NCI-H2081 treated with DMSO at 0.1 percent for 48 hours (cell line): Measurements from ENCODE around the gene MAD1L1.

ENCODE experiments used
- DNase-seq: peaks from one replicate; lab custom pipeline; 2025; lab: John Stamatoyannopoulos, UW

MAD1L1 gene

DNA sequence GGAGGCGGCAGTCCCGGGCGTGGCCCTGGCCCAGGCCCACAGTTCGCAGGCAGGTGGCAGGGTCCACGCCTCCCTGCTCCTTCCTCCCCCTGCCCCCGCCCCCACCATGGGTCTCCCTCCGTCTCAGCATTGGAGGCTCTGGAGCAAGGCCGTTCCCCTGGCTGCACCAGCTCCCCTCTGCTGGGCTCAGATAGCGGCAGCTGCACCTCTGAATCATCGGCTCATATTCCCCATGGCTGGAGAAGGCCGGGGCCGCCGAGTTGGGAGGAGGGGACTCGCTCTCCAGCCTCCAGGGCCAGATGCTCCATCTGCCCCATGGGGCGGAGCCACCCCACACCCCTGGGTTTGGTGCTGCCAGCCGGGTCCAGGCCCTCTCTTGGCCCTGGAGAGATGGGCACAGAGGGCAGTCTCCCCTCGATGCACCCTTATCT, 417.7 kb downstream of the MAD1L1 start:
- DNase-seq, result no peak

GRCh38 chr7:1814089-1814811, 418.5 kb downstream of the MAD1L1 start:
- no peak for DNase-seq

- no peak for DNase-seq
These were observed 419.2 kb downstream of the MAD1L1 start for GRCh38 chr7:1813394-1814088.

DNA sequence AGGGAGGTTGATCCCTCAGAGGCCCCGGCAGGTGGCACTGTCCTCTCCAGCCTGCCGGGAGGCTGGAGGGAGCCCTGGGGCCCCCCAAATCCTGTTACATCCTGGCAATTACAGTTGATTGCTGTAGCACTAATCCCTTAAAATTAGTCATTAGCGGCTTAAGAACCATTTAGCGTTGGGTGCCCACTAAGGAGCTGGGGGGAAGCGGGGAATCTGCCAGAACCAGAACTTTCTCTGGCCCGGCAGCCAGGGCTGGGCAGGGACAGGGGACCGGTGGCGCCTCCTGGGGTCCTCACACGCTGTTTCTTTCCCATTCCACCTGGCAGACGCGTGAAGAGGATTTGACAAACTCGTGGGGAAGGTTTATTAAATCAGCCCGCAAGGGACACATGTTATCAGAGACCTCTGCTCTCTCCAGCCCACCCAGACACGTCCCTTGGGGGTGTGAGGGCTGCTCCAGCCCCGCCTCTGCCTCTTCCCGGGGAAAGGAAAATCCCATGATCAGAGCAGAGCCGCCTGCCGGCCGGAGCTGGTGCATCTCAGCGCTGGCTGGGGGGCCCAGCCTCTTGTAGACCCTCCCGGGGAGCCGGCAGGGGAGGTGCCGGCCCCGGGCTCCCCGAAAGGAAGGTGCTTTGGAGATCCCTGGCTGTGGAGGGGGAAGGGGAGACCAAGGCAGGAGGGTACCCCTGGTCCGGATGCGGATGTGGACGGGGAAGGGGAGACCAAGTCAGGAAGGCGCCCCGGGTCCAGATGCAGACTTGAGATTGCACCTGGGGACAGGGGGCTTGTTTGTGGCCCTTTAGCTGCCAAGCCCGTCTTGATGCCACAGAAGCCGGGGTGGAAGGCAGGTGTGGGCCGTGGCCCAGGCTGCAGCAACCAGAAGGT, 420.0 kb downstream of the MAD1L1 start:
- no peak for DNase-seq

GRCh38 chr7:1811850-1812508, 420.8 kb downstream of the MAD1L1 start:
- DNase-seq, result no peak

DNA sequence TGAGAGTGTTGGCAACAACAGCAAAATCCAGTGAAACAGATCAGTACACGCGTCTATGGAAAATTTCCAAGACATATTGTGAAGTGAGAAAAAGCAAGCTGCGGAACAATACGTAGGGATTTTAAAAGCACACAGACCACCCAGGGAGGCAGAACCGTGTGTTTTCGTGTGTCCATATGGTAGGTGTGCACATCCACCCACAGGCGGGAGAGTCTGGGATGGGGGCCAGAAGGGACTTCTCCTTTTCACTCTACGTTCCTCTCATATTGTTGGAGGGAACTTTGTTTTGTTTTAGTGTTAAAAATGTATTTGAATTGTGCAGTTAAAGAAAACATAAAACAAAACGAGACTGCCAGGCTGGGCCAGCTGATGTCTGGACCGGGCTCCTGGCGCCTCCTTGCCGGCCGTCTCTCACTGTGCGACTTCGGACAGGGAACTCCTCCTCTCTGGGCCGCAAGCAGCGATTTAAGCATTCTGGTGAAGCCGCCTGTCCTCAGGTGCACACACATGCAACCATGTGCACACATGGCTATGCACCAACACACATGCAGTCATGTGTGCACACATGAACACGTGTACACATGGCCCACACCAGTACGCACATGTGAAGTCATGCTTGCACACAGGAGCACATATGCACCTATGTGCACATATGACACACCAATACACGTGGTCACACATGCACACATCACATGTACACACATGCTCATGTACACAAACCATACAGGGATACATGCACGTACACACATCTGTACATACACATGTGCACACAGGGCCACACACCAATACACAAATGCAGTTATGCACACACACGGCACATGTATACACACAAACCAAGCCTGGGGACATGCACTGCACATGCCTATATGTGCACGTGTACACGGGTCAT, 421.5 kb downstream of the MAD1L1 start:
- no peak for DNase-seq

DNA sequence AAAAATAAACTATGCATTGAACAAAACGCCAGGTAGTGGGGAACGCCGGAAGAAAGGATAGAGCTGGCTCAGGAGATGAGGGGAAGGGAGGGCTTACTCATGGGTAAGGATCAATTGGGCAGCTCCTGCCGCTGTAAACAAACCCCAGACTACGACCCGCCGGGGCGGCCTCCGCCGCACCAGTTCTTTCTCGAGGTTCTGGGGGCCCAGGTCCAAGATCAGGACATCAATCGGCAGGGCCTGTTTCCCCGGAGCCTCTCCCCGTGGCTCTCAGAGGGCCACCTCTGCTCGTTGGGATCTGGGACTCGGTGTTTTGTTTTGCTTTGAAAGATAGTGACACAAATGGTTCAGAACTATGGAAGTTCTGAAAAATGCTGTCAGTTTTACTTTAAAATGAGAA, 422.2 kb downstream of the MAD1L1 start:
- DNase-seq, result no peak

- no peak for DNase-seq
These were observed 423.0 kb downstream of the MAD1L1 start for GRCh38 chr7:1809601-1810258.

GRCh38 chr7:1809070-1809469, 423.7 kb downstream of the MAD1L1 start:
- DNase-seq, result no peak

DNA sequence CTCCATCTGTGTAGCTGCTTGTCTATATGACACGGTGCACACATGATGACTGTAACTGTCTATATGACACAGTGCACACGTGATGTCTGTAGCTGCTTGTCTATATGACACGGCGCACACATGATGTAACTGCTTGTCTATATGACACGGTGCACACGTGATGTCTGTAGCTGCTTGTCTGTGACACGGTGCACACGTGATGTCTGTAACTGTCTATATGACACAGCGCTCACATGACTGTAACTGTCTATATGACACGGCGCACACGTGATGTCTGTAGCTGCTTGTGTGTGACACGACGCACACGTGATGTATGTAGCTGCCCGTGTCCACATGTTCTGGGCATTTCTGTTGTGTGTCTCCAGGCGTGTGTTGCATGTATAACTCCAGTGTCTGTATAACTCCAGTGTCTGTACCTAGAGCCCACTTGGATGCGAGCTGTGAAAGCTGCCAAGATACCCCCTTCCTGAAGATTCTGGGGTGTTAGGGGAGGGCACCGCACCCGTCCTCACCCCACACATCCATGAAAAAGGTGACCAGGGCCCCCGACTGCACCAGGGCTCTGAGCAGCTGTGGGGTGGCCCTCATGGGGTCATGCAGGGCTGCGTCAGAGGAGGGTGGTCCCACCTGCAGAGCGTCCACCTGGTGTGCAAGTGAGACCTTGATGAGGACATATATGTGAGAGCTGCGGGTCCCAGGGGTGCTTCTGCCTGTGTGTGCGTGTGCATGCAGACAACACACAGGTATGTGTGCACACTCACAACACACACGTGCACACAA, 424.7 kb downstream of the MAD1L1 start:
- no peak for DNase-seq

DNA sequence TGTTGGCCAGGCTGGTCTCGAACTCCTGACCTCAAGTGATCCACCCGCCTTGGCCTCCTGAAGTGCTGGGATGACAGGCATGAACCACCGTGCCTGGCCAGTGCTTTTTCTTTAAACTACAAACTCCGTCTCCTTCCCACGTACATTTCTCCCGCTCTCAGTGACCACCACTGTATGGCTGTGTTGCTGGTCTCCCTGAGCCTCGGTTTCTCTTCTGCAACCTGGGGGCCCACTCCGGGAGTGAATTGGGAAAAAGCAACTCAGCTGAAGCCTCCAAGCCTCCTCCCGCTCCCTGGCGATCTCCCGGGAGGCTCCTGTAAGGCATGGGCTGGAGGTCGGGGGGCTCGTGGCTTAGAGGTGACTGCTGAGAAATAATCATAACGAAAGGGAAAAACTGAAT, 426.4 kb downstream of the MAD1L1 start:
- no peak for DNase-seq

DNA sequence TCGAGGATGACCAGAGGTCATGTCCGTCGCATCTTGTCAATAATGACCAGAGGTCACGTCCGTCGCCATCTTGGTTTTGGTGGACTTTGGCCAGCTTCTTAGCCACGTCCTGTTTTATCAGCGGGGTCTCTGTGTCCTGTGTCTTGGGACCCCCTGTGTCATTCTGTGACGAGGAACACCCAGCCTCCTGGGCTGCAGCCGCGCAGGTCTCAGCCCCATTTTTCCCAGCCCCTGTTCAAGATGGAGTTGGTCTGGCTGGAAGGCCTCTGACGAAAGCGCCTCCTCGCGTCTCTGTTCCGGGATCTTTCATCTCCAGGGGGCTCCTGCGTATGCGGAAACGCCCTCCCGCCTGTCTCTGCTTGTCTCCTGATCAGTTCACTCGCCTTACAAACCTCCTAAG, 428.4 kb downstream of the MAD1L1 start:
- DNase-seq, result no peak

DNA sequence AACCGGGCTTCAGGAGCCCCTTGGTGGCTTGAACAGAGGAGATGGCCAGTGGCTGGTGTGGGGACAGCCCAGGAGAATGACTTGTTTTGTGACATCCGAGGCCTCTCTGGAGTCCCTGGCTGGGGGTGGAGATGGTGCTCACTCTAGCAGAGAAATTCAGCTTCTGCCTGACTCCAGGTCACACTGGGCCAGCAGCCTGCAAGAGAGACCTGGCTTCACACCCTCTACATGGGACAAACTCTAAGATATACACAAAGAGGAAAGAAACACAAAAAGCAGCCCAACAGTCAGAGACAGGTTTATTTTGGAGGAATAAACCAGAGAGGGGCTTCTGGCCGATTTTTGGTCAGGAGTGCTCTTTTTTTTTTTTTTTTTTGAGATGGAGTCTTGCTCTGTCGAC, 429.8 kb downstream of the MAD1L1 start:
- no peak for DNase-seq

DNA sequence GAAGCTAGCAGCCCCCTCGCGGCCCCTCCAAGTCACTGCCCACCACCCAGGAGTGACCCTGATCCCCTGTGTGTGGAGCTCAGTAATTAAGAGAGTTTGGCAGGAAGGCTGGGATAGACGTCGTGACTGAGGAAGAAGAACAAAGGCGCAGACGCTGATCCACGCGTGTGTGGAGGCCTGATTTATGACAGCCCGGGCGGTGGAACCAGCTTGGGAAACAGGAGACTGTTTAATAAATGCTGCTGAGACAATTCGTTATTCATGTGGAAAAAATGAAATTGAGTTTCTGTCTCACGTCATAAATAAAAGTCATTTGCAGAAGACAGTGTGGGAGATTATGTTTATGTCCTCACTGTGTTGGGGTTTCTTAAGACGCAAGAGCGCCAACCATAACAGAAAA, 431.8 kb downstream of the MAD1L1 start:
- no peak for DNase-seq

GRCh38 chr7:1798191-1798590, 434.6 kb downstream of the MAD1L1 start:
- no peak for DNase-seq

DNA sequence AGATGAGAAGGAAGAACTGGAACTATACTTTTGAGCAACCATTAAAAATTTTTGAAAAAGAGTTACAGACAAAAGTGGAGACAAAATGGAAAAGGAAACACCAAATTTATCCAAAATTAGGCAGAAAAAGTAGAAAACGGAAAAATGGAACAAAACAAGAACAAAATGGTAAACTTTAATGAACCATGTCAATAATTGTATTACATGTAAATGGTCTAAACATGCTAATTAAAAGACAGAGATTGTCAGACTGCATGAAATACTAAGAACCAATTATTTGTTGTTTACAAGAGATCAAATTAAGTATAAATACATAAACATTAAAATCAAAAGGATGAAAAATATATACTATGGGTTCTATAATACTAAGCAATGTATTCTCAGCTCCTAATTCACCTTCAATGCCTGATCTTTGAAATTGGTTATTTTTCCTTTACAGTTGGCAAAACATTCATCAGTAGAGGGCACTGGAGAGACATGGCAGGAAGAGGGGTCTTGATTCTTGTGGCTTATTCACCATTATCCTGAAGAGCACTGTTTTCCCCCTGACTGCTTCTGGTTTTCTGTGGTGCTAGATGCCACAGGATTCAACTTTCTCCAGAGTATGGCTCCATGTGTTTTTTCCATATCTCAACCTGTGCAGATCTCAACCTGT, 437.7 kb downstream of the MAD1L1 start:
- peak; percentile 1 for DNase-seq

DNA sequence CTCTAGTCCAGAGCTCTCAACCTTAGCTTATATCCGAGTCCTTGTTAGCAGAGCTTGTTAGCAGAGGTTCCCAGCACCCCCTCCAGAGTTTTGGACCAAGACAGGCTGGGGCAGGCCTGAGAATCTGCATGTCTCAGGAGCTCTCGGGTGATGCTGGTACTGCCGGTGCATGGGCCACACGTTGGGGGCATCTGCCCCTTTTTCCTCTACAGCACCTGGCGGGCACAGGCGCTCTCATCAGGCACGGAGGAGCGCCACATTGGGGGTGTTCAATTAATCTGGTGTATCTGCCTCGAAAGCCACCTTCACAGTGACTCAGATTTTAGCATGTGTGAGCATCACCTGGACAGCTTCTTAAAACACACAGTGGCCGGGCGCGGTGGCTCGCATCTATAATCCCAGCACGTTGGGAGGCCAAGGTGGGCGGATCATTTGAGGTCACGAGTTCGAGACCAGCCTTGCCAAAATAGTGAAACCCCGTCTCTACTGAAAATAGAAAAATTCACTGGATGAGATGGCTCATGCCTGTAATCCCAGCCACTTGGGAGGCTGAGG, 445.0 kb downstream of the MAD1L1 start:
- DNase-seq, result no peak

DNA sequence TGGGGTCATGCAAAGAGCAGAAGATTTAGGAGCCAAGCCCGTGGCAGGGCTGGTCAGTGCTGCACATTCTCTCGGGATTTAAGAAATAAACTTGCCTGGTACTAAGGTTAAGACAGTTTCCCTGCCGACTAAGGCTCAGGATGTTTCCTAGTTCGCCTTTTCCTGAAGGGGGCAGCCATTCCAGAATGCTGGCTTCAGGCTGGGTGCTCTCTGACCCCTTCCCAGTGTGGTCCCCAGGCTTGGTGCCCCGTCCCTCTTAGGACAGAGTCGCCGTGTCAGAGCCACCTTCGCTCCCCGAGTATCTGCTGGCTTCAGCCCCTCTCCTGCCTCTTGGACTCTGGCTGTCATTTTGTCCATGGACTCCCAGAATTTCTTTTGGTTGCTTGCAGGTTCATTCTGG, 445.5 kb downstream of the MAD1L1 start:
- DNase-seq, result no peak

- no peak for DNase-seq
These were observed 446.9 kb downstream of the MAD1L1 start for GRCh38 chr7:1785839-1786238.
